GM10248 (cell line): Measurements from ENCODE around the gene MUC6.
"Not testable (repeated sequence)": the region's sequence is repeated elsewhere in the genome, so short reads cannot be mapped to it uniquely, and the experiment has no call there.

Experiments used
- CTCF ChIA-PET: fragments of 300-600 bp; sonication (Branson Sonifier 250); formaldehyde crosslinking; extraction: SDS; loops from one replicate; lab custom pipeline; 2021; ENCODE audit warnings: antibody characterized with exemption; lab: Yijun Ruan, JAX
- POLR2A ChIA-PET: fragments of 350-650 bp; sonication (Branson Sonifier 250); formaldehyde crosslinking; extraction: SDS; loops from one replicate; lab custom pipeline; 2020; ENCODE audit warnings: antibody characterized with exemption; lab: Yijun Ruan, JAX
- DNase-seq: peaks from one replicate; pipeline ENCODE4 v3.0.0; 2012; ENCODE audit errors: extremely low spot score
- TF ChIP-seq, protein P1 (sequence below): IDR thresholded peaks from 2 replicates; pipeline ENCODE4 v1.5.1; 2012; ENCODE audit warnings: mild to moderate bottlenecking, low read depth; ENCODE audit errors: extremely low read depth, missing control alignments, control extremely low read depth

The MUC6 gene

DNA sequence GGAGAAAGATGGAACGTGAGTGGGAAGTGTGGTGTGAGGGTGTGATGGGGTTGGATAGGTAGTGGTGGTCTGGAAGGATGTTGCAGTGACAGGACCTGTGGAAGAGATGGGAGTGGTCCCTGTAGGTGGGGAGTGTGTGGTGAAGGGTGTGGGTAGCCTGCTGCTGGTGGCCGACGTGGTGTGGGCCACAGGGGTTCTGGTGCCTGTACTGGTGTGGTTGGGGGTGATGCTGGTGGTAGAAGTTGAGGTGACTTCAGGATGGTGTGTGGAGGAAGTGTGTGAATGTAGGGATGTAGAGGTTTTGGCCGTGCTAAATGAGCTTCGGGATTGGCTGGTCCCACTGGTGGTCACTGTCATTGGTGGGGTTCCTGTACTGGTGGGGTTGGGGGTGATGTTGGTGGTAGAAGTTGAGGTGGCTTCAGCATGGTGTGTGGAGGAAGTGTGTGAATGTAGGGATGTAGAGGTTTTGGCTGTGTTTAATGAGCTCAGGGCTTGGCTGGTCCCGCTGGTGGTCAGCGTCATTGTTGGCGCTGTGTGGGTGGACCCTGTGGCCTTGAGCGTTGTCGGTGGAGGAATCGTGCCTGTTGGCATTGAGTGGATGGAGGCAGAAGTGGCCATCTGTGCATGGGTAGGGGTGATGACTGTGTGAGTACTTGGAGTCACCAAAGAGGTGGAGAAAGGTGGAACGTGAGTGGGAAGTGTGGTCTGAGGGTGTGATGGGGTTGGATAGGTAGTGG lies 19.1 kb downstream of the MUC6 start:
- TF ChIP-seq, protein P1, sequence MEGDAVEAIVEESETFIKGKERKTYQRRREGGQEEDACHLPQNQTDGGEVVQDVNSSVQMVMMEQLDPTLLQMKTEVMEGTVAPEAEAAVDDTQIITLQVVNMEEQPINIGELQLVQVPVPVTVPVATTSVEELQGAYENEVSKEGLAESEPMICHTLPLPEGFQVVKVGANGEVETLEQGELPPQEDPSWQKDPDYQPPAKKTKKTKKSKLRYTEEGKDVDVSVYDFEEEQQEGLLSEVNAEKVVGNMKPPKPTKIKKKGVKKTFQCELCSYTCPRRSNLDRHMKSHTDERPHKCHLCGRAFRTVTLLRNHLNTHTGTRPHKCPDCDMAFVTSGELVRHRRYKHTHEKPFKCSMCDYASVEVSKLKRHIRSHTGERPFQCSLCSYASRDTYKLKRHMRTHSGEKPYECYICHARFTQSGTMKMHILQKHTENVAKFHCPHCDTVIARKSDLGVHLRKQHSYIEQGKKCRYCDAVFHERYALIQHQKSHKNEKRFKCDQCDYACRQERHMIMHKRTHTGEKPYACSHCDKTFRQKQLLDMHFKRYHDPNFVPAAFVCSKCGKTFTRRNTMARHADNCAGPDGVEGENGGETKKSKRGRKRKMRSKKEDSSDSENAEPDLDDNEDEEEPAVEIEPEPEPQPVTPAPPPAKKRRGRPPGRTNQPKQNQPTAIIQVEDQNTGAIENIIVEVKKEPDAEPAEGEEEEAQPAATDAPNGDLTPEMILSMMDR, result no peak
- POLR2A ChIA-PET, result no interaction called here
- CTCF ChIA-PET, result interaction anchor here (1.2 kb wide), 1 partner anchor 25 kb away, joined by 3 read pairs; no protein-coding TSS in a partner anchor
- DNase-seq, result peak; percentile 60

DNA sequence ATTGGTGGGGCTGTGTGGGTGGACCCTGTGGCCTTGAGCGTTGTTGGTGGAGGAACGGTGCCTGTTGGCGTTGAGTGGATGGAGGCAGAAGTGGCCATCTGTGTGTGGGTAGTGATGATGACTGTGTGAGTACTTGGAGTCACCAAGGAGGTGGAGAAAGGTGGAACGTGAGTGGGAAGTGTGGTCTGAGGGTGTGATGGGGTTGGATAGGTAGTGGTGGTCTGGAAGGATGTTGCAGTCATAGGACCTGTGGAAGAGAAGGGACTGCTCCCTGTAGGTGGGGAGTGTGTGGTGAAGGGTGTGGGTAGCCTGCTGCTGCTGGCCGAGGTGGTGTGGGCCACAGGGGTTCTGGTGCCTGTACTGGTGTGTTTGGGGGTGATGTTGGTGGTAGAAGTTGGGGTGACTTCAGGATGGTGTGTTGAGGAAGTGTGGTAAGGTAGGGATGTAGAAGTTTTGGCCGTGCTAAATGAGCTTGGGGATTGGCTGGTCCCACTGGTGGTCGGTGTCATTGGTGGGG lies 19.9 kb downstream of the MUC6 start:
- POLR2A ChIA-PET, result not testable (repeated sequence)
- CTCF ChIA-PET, result interaction anchor here (0.9 to 1.2 kb wide), 2 partner anchors 10 to 26 kb away, joined by 3 read pairs; no protein-coding TSS in a partner anchor
- peak; percentile 48 for DNase-seq

DNA sequence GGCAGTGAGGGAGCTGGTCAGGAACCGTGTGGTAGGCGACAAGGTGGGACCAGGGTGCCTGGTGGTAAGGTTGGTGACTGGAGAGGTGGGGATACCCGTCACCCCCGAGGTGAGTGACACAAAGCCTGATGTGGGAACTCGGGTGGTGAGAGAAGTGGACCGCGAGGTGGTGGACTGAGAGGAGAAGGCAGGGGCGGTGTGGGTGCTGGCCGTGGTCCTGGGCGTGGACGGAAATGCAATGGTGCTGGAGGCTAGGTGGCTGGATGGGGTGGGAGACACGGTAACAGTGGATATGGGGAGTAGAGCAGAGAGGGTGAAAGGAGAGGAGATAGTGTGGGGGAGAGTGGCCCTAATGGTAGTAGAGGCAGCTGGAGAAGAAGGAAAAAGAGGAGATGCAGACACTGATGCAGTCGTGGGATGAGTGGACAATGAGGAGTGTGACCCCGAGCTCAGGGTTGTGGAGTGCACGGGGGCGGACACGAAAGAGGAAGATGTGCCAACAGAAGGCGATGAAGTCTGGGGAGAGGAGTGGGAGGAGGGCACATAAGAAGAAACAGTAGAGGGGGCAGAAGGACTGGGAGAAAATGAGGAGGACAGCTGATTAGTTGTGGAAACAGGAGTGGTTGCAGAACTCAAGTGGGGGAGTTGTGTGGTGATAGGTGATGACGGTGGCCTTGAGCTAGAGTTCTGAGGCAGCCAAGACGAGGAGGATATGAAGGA lies 20.5 kb downstream of the MUC6 start:
- DNase-seq, result no peak
- POLR2A ChIA-PET, result no interaction called here
- CTCF ChIA-PET, result interaction anchor here (0.9 to 1.1 kb wide), 2 partner anchors 9 to 35 kb away, joined by 3 read pairs; no protein-coding TSS in a partner anchor
- TF ChIP-seq, protein P1, result no peak

DNA sequence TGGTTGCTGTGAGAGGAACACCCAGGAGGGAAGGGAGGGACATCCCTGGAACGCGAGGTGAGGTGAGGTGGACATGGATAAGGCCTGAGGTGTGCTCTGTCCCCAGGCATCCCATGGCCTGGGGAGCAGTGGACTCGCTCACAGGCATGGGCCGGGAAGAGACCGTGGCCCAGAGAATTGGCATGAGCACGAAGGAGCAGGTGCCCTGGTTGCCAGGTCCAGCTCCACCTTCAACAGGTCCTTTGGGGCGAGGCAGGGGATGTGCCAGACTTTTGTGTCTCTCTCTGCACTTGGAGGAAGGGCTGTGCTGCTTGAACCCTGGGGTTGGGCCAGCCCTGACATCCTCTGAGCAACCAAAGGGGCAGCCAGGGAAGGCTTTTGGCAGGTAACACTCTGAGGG lies 21.5 kb downstream of the MUC6 start:
- DNase-seq, result no peak
- POLR2A ChIA-PET, result no interaction called here
- CTCF ChIA-PET, result interaction anchor here (1.1 kb wide), 1 partner anchor 36 kb away, joined by 3 read pairs; no protein-coding TSS in a partner anchor
- TF ChIP-seq, protein P1, result no peak

DNA sequence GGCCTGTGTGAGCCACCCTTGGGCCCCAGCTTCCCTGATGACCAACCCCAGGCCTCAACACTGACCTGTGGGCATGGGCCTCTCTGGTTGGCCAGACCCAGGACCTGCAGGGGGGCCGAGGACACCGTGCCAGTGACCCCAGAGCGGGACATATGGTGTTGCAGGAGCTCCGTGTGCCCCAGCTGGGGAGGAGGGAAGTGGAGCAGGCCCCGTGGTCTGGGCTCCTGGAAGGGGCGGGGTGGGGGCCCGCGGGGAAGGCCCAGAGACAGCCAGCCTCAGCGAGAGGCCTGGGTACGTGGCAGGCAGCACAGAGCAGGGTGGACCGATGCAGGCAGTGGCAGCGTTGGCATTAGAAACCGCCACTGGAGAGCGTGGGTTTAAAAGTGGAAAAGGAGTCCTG lies 22.2 kb downstream of the MUC6 start:
- TF ChIP-seq, protein P1, result no peak
- ChIA-PET CTCF (interaction anchor here (1.2 kb wide), 1 partner anchor 18 kb away, joined by 3 read pairs; no protein-coding TSS in a partner anchor), POLR2A (no interaction called here)
- no peak for DNase-seq

DNA sequence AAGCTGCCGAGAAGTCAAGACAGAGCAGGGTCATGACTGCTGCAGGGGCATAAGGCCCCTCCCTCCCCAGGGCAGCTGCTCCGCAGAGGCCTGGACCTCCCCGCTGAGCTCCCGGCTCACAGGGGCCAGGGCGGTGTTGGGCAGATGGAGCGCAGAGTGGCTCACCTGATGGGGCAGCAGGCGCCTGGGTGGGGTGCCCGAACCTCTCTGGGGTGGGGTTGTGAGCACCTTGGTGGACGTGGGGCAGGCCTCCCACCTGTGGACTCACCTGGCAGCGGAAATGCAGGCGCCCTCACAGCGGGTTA lies 22.9 kb downstream of the MUC6 start:
- ChIA-PET POLR2A (no interaction called here), CTCF (interaction anchor here (1.2 kb wide), 1 partner anchor 17 kb away, joined by 3 read pairs; no protein-coding TSS in a partner anchor)
- no peak for DNase-seq
- TF ChIP-seq, protein P1, result no peak
